AG08395 (cell line): Measurements from ENCODE around the gene CHAT.
A peak's percentile ranks its signal among the peaks of the same experiment; 100 is the strongest.

Experiments used
- DNase-seq: peaks from one replicate; pipeline ENCODE4 v3.0.0; 2012; ENCODE audit warnings: mixed read lengths, low spot score

Gene CHAT

DNA sequence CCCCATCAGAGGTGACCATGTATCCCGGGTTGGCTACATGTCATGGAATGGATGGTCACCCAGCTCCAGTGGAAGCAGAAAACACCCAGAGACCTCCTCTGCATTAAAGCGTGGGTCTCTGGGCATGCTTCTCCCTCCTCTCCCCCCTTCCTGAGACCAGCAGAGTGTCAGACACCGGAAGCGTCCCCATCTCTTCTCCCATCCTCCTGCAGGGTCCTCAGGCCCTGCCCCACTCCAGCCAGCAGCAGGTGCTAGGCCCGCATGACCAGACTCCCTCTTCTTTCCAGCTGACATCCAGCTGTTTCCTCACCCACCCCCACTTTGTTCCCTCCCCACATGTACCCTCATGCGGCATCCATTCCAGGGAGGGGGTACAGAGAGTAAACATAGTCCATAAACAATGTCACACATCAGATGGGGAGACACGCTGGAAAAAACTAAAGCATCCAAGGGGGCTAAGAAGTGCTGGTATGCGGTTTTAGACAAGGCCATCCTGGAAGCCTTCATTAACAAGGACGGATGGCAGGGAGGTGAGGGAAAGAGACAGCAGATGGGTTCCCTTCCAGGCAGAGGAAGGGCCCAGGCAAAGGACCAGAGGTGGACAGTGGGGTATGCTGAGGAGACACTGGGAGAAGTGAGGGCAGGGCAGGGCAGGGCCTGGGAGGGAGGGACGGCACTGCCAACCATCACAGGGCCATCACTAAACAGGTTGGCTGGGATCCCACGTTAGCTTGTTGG is 16.2 kb upstream of the CHAT start:
- no peak for DNase-seq

DNA sequence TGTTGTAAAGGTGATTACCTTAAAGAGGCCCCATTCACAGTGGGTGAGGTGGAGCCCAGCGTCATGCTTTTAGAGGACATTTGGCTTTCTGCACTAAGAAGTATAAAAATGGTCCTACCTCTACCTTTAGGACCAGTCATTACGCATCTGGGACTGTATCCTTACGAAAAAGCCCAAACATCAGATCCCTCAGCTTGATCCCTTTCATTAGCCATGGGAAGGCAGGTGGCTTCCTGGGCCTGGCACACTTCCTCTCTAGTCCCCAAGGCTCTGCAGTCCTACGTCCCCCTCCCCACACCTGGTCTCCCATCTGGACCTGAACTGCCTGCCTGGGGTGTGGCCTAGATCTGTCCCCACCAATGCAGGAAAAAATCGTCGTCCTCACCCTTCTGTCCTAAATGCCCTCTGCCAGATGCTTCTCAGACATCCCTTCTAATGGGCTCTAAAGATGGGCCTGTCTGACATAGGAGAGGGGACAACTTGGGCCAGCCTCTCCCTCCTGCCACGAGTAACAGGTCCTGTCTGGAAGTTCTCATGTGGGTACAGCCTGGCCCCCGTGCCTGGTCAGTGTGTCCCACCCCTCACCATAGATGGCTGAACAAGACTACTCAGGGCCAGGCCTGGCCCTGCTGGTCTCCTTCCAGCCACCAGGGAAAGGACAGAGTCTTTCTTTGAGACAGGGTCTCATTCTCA is 15.5 kb upstream of the CHAT start:
- DNase-seq = no peak

DNA sequence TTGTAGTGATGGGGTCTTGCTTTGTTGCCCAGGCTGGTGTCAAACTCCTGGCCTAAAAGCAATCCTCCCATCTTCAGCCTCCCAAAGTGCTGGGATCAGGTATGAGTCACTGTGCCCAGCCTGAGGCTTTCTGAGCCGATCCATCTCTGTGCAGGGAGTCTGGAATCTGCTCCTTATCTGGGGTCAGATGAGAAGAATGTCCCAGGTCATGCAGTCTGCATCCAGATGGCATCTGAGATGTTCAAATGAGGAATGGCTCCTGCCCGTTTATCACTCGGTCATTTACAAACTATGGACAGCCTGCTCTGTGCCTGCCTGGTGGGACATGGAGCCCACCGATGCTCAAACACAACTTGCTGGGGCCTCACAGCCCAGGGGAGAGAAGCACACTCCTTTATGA is 14.9 kb upstream of the CHAT start:
- DNase-seq = no peak

DNA sequence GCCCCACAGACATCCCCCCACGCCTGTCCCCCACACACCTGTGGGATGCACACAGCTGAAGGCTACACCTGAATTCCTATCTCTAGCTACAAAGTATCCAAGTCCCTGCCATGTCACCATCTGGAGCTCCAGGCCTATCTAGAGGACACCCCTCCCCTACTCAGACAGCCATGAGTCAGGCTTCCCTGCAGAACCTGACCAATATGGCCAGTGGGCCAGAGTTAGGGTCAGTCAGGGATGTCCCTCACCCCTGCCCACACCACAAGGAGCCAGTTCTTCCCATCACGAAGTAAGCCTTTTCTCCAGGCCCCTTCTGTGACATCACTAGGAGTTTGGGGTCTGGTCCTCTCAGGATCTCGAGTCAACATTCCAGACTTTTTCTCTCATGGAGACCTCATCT is 14.3 kb upstream of the CHAT start:
- no peak for DNase-seq

DNA sequence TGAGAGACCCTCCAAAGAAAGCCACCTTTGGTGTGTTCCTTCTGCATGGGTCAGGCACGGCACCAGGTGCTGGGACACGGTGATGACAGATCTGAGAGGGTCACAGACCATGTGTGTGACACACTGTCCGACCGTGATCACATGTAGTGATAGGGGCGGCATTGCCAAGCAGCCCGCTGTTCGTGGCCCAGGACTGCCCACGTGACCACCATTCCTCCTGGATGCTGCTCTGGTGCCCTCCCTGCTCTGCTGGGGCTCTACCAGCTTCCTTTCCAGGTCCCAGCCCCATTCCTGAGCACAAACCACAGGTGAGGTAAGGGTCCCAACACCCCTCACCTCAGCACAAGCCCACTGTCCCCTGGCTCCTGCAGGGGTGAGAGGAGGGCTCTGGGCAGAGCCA is 13.8 kb upstream of the CHAT start:
- no peak for DNase-seq

DNA sequence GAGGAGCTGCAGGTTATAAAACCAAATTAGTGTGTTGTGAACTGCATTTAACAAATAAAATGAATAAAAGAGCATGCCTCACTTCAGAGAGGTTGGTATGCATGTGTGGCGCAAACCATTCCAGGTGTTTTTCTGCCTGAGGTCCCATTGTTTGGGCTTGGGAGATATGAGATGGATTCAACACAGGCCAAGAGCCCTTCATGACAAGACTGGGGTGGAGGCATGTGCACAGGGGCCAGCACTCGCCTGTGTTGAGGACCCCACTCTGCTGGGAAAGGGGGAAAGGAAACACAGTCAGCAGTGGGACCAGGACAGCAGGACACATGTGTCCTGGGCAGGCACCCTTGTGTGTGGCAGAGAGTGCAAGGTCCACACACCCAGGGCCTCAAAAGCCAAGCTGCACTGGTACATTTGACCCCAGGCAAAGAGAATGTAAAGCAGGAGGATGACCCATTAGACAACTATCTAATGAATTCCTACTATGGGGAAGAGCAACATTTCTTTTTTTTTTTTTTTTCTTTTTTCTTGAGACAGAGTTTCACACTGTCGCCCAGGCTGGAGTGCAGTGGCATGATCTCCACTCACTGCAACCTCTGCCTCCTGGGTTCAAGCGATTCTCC is 12.9 kb upstream of the CHAT start:
- DNase-seq = no peak

DNA sequence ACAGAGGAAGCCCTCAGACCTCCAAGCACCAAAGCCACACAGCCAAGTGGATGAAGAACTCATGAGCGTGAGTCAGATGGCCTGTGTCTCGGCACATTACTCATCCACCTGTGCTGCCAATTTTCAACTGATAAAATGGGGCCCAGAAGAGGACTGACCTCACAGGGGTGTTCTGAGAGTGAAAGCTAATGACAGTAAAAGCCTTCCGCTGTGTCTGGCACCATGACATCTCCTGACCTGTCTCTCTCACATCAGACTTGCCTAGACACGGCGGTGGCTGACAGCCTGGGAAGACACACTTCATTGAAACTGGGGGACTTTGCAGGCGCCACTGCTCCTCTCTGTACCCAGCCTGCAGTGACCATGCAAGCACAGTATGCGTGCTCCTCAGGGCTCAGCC is 12.0 kb upstream of the CHAT start:
- DNase-seq = no peak

DNA sequence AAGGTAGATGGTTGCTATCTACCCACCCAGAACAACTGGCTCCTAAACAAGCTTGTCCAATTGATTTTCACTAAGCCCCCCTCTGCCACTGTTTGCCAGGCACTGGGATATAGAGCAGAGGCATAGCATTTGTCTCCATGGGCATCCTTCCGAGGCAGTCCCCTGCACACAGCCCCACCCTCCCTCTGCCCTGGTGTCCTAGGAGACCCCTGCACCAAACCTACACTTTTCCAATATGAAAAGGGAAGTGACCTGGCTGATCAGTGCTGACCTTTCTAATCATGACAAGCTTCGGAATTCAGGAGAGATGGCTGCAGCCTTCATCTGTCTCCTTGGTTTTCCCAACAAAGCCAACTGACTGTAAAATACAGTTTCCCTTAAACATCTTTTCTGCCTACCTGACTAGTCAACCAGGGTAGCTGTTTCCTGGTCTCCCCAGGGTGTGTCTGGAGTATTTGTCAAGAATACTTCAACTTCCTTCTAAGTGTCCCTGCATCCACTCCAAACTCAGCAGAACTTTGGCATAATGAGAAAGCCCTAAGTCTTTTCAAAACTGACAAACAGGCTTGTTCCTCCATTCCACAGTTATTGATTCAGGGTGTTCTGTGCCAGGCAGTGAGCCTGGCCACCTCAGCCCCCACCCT is 11.3 kb upstream of the CHAT start:
- no peak for DNase-seq

DNA sequence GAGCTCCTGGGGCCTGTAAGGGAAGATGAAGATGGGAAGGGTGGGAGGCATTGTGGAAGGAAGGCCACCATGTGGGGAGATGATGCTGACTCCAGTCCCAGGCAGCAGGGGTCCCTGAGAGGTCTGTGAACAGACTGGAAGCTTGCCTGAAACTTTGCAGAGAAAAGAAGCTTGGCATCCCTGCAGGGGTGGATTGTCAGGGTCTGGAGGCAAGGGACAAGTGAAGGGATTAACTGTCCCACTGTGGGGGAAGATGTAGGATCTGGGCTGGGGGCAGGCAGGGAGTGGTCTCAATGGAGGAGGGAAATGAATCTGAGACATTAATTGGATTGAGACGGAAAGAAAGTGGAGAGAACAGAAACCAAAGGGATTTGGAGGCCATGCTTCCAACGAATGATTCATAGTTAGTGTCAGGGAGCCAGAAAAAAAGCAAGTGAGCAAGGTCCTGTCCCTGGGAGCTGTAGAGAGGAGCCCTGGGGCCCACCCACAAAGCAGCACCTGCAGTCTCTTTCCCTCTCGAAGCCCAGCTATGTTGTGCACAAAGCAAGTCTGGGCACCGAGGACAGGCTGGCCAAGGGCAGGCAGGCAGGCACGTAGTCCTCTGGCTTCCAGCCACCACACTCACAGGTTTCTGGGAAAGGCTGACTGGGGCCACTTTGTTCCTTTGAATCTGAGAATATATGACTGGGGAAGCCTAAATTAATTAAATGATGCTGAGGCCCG is 8.5 kb upstream of the CHAT start:
- no peak for DNase-seq

DNA sequence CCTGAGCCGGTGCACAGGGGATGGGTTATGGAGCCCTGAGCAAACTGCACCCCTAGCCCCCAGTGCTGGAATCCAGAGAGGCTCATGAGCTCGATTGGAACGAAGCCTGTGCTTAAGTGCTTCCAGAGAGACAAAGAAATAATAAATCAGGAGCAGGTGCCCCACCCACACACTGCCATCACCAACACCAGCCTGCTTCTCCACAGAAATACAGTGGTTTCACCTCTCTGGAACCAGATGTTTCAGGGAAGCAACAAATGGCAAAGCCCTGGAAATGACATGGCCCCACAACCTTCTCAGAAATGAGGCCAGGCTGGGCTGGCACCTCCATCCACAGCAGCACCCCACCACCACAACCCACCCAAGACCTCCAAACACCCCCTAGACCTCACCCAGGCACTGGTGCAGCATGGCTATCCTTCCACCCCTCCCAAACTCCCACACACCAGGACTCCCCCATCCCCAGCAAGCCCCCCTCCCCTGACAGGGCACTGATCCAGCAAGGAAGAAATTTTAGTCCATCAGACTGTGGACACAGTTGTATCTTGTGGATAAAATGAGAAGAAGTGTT is 7.8 kb upstream of the CHAT start:
- DNase-seq = no peak

DNA sequence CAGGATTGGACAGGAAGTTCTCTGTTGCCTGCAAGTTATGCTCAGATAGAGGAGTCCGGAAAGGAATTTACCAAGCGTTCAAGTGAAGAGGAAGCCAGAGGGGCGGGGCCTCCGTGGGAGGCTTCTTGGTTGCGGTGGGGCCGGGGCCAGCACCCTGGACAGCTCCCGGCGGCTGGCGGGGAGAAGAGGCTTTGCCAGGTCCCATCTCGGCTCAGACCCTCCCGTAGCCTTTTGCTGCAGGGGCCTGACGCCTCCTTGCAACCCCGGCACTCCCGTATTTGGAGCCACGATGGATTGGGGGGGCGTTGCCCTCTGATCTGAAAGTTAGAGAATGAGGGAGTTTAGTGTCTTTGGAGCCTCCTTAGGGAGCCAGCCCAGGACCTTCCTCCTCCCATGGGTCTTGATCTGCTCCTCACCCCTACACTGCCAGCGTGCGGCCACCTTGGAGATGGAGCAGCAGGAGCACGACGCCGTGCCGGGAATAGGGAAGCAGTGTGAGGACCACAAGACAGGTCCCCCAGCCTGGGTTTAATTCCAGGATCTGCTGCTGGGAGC is 6.8 kb upstream of the CHAT start:
- DNase-seq = peak; percentile 89

DNA sequence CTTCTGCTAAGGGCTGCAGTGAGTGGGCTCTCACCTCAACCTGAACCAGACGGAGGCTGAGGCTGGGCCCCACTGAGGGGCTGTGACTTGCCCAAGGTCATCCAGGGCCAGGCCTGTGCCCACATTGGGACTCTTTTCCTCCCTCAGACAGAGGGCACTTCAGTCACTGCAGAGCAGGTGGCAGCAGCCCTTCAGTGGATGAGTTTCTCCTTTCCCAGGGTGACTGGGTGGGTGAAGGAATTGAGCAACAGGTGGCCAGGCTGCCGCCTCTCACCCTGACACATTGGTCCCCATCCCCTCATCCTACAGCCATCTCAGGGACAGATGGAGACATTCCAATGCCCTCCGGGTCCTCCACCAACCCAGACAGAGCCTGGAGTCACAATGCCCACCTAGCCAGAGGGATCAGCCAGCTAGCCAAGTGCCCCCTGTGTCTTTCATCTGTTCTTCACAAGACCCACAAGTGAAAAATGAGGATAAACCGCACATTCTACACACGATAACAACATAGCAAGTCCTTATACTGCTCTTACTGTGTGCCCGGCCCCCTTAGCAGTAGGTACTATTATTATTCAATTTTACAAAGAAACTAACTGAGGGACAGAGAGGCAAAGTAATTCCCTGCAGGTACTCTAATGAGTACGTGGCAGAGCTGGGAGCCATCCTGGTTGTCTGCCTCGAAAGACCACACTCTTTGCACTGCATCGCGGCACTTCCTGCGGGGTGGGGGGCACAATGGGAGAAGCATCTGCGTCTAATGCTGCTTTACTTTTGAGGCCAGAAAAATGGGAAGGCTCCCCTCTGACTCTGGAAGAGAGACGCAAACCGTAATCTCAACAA is 5.5 kb upstream of the CHAT start:
- no peak for DNase-seq

DNA sequence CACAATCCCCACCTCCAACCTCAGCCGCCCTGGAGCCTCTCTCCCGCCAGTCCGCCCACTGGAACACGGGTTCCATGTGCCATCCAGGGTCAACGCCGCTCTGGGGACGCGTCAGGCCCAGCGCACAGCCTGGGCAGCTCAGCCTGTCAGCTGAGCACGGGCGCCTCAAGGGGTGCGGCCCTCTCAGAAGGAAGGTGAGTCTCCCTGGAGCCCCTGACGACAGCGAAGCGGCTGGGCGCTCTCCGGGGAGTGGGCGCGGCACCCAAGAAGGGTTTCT is 4.9 kb upstream of the CHAT start:
- no peak for DNase-seq

DNA sequence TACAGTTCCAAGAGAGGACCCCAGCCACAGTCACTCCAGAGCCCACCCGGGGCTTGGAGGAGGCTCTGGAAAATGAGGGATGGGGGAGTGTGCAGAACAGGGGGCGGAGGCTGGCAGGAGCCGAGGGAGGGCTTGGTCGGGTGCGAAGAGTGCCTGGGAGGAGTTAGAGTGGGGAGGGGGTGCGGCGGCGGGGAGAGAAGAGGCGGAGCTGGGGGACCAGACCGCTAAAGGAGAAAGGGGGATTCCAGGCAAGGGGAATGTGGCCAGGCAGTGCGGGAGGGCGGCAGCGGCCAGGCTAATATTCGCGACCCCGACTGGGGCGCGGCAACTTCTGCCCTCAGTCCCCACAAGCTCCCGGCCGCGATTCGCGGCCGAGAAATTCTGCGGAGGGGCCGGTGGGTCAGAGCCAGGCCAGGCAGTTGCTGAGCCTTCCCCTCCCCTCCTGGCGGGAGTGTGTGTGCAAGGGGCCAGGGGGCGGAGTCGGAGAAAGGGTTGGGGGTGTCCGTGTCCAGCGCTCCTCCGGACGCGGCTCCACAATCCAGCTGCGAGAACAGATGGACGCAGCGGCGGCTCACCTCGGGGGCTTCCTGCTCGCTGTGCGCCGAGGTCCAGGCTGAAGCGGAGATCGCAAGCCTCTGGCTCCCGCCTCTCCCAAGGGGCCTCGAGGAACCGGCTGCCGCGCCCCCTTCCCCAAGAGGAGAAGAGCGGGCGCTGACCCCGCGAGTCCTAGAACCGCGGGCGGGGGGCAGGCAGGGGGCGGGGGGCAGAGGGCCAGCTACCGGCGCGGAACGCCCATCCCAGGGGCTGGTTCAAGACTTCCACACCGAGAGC is 4.3 kb upstream of the CHAT start:
- DNase-seq = no peak

DNA sequence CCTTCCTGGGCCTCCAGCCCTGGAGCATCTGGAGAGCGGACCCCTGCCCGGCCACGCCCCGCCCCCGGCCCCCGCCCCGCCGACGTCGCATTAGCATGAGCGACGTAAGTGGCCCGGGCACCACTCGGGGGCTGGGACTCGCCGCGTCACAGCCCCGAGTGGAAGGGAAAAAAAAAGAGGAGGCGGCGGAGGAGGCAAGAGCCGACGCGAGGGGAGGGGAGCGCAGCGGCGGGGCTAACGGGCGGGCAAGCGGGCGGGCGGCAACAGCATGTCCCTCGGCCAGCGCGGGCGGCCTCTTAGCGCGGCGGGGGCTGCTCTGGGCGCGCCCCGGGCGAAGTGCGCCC is 3.8 kb upstream of the CHAT start, which contains the start of gene SLC18A3:
Gene SLC18A3, plus strand, starts transcription at position 197 of the 344 bp plus-strand sequence. CDS start 431 bp downstream, outside the sequence.
- no peak for DNase-seq

DNA sequence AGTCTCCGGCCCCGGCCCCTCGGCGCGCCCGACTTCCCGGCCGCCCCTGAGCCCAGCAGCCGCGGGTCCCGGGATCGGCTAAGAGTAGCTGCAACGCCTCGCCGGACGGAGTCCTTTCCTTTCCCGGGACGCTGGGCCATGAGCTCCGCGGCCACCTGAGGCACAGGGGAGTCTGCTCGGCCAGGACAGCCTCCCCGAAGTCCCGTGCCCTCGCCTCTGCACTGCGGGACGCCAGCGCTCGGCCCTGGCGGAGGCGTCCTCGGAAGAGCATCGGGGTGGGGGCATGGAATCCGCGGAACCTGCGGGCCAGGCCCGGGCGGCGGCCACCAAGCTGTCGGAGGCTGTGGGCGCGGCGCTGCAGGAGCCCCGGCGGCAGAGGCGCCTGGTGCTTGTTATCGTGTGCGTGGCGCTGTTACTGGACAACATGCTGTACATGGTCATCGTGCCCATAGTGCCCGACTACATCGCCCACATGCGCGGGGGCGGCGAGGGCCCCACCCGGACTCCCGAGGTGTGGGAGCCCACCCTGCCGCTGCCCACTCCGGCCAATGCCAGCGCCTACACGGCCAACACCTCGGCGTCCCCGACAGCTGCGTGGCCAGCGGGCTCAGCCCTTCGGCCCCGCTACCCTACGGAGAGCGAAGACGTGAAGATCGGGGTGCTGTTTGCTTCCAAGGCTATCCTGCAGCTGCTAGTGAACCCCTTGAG is 3.2 kb upstream of the CHAT start:
- DNase-seq = no peak

DNA sequence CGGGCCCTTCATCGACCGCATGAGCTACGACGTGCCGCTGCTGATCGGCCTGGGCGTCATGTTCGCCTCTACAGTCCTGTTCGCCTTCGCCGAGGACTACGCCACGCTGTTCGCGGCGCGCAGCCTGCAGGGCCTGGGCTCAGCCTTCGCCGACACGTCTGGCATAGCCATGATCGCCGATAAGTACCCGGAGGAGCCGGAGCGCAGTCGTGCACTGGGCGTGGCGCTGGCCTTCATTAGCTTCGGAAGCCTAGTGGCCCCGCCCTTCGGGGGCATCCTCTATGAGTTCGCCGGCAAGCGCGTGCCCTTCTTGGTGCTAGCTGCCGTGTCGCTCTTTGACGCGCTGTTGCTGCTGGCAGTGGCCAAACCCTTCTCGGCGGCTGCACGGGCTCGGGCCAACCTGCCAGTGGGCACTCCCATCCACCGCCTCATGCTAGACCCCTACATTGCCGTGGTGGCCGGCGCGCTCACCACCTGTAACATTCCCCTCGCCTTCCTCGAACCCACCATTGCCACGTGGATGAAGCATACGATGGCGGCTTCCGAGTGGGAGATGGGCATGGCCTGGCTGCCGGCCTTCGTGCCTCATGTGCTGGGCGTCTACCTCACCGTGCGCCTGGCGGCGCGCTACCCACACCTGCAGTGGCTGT is 2.5 kb upstream of the CHAT start:
- DNase-seq = no peak

DNA sequence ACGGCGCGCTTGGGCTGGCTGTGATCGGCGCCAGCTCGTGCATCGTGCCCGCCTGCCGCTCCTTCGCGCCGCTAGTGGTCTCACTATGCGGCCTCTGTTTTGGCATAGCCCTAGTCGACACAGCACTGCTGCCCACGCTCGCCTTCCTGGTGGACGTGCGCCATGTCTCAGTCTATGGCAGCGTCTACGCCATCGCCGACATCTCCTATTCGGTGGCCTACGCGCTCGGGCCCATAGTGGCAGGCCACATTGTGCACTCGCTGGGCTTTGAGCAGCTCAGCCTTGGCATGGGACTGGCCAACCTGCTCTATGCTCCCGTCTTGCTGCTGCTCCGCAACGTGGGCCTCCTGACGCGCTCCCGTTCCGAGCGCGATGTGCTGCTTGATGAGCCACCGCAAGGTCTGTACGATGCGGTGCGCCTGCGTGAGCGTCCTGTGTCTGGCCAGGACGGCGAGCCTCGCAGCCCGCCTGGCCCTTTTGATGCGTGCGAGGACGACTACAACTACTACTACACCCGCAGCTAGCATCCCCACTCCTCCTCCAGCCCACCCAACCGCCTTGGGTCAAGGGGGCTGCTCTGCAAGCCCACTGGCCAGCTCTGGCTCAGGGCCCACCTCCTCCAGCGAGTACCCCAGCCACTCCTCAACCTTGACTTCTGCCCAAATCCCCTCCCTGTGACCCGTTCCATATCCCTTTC is 1.9 kb upstream of the CHAT start:
- no peak for DNase-seq
